Measurements from ENCODE around the gene ZCCHC7. TPM values are rescaled to one million over a fixed set of nuclear protein-coding genes. Genes with fewer than 3 reads are reported as not detected.
A peak's percentile ranks its signal among the peaks of the same experiment; 100 is the strongest.

Gene ZCCHC7
- total and polyA plus RNA-seq, 9 of the 15 experiments (the other 6 are each of a cell fraction or from before 2014, with no cell fraction given), result 34.1 to 68.9 (median 48.8) TPM

DNA sequence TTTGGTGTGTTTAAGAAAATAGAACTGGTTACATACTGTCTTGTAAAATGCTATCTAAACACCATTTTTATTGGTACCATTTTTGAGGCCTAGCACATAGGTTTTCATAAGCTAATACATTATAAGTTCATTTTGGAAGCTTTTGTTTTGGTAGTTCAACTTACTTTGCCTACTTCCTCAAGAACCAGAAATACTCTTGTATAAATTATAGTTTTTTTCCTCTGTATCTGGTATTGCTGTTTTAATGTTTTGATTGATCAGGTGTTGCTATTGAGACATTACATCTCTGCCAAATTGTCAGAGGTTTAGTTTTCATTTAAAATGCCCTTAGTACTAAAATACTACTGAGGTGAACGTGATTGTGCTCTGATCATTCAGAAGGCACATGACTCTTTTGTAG lies 211.5 kb downstream of the ZCCHC7 start (continued):
- TF ChIP-seq GABPB1 (CRISPR knock-in tag; IDR thresholded peaks at IDR 0.05), result no peak
- TF ChIP-seq KAT7 (CRISPR knock-in tag; IDR thresholded peaks at IDR 0.05; ENCODE audit: borderline replicate concordance), result no peak
- no peak for TF ChIP-seq HDAC2 (IDR thresholded peaks at IDR 0.05)

DNA sequence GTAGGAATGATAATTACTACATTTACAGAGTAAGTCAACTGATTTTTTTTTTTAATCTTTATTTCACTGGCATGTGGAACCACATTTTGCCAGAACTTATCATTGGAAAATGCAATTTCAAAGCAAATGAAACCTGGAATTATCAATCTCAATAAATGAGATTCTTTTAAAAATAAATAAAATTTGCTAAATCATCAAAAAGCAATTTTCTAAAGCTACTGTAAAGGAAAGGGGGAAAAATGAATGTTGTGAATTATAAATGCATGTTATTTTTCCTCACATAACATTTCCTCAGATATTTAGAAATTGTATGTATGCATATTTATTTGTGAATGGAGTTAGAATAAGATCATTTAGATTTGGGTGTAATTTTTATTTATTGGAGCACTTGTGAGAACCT lies 212.2 kb downstream of the ZCCHC7 start:
- peaks cover 16% of the 10 kb centered on the region; the same call in 2 of the 3 replicates for H3K79me2 ChIP-seq (ENCODE audit: control insufficient read depth, insufficient read depth, low read length)
- no peak for ATAC-seq
- in situ Hi-C loops (cut with MboI) (no loop called here), intact Hi-C loops (cut with micrococcal nuclease) (no loop called here)
- no peak overlapping the region for H3K4me2 ChIP-seq (ENCODE audit: insufficient read depth, low read length)
- POLR2A ChIA-PET, result no interaction called here
- no peak overlapping the region for H3K9ac ChIP-seq (ENCODE audit: insufficient read depth in 1 of 2, low read depth in 2 of 2, low read length in 2 of 2)
- DNase-seq (ENCODE audit: extremely low read depth in 1 of 4, low spot score in 3 of 4), result no peak
- no TSS peak for BruUV-seq (replicated peaks)
- peaks cover 12% of the 10 kb centered on the region; the same call in 2 of the 3 replicates for H3K36me3 ChIP-seq (ENCODE audit: control insufficient read depth, insufficient read depth, low read length)
- no peak overlapping the region for H3K27ac ChIP-seq (ENCODE audit: extremely low read depth, low read depth, low read length)
- TF ChIP-seq MAFG (tag; conservative IDR thresholded peaks at IDR 0.05) (peak; percentile 89), ETS2 (tag; IDR thresholded peaks at IDR 0.05; ENCODE audit: borderline replicate concordance, poor library complexity, severe bottlenecking) (no peak), ILK (tag; IDR thresholded peaks at IDR 0.05; ENCODE audit: borderline replicate concordance, low read depth) (no peak), C11orf30 (IDR thresholded peaks at IDR 0.05; ENCODE audit: low read depth) (peak; percentile 94), MAFK (IDR thresholded peaks at IDR 0.05; ENCODE audit: low read length) (peak; percentile 91), ZNF316 (IDR thresholded peaks at IDR 0.05) (peak; percentile 97), ZNF551 (CRISPR knock-in tag; IDR thresholded peaks at IDR 0.05) (no peak), MAFF (IDR thresholded peaks at IDR 0.05; ENCODE audit: low read length) (peak; percentile 90)
- FAIRE-seq, result no peak
- no peaks in the 10 kb centered on the region for H3K27me3 ChIP-seq (ENCODE audit: control insufficient read depth in 2 of 2, insufficient read depth in 2 of 2, low read length in 2 of 2)
- no peaks in the 10 kb centered on the region for H3K9me1 ChIP-seq (ENCODE audit: control insufficient read depth, insufficient read depth, low read length)
- H4K20me1 ChIP-seq (replicated peaks; ENCODE audit: control insufficient read depth, insufficient read depth, low read length), result no peaks in the 10 kb centered on the region
- H3K4me3 ChIP-seq, result no peak overlapping the region
- H2AFZ ChIP-seq (ENCODE audit: low read depth, low read length), result no peak overlapping the region
- H3K4me1 ChIP-seq (replicated peaks in 1 of 2; ENCODE audit: control insufficient read depth in 2 of 2, insufficient read depth in 2 of 2, low read length in 2 of 2), result peaks cover 0 to 18% of the 10 kb centered on the region in 2 experiments; a peak in 2 of 5 replicates
- H3K9me3 ChIP-seq (replicated peaks; ENCODE audit: control insufficient read depth, insufficient read depth, low read depth, low read length), result no peaks in the 10 kb centered on the region
- CTCF ChIA-PET (ENCODE audit: low intra/inter-chr PET ratio), result no interaction called here
